Nucleus accumbens (tissue), 56 donors: ENCODE measurements around the gene SLC25A23.
A peak's percentile ranks its signal among the peaks of the same experiment; 100 is the strongest.
"Not testable (repeated sequence)": the region's sequence is repeated elsewhere in the genome, so short reads cannot be mapped to it uniquely, and the experiment has no call there.

ENCODE experiments used
- DNase-seq, 56 donors: peaks; one replicate each; lab custom pipeline; 2025; lab: John Stamatoyannopoulos, UW

Gene SLC25A23

GRCh38 chr19:6428692-6429418 is 30.7 kb downstream of the SLC25A23 start:
- not testable (repeated sequence) for DNase-seq

- DNase-seq, result no peak
These were observed 32.5 kb downstream of the SLC25A23 start for GRCh38 chr19:6427131-6427530.

DNA sequence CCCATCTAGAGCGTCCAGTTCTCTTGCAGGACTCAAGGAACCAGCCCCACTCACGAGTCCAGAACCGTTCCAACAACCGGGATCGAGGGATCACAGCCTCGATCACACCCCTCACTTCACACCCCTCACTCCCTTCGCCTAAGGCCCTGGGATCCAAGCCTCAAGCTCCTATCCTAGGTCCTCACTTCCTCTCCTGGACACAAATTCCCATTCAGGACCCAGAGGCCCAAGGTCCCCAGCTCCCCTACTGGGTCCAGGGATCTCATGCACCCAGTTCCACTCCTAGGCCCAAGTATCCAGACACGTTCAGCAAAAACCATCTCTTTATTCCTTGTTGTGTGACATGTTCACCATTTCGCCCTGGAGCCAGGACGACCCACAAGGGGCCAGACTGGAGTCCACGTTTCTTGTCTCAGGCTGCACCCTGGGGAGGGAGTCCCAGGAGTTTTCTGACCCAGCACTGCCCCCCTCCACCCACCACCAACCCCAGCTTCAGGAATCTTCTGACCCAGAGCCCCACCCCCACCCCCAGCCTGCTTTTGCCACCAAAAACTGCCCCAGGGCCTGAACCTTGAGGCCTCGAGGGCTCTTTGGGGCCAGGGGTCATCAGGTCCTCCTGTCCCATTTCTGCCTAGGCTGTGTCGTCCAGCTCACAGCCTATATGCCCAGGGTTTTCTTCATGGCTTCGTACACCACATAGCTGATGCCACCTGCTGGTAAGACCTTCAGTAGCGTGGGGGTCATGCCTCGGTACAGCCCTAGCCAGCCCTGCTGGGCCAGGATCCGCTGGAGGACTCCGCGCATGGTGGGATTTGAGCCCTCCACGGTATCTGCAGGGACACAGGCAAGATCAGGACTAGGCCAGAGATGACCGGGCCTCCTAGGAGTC is 33.6 kb downstream of the SLC25A23 start:
- no peak for DNase-seq

DNA sequence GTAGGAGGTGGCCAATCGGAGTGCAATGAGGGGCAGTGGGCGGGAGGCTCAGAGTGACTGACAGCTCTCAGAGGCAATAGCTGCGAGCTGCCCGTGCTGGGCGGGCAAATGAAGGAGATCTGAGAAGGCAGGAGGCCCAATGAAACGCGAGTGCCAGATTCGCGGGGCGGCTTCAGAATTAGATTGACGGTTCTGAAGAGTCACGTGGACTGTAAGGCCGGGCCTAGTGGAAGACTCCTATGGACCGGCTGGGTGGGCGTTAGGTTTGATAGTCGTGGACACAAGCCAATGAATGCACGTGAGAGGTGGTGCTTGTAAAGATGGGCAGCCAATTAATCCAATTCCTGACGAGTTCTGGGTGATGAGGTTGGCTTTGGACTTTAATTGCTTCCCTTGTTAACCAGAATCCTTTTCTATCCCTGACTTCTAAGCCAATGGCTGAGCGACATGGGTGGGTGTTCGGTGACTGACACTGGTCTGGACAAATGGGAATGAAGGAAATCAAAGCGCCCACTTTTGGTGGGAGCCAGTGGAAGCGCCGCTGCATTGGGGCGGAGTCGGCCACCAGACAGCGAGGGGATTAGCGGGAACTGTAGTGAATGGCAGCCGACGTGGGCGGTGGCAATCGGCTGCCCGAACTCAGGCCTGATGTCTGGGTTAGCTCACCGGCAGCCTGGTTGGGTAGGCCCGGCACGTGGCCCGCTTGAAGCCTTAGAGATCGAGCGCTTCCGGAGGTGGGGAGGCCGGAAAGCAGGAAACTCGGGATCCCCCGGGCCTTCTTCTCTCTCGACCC is 34.5 kb downstream of the SLC25A23 start:
- peak; percentile 92 to 100 (median 100) for DNase-seq

GRCh38 chr19:6424195-6424938 is 35.2 kb downstream of the SLC25A23 start, which contains the start of gene KHSRP:
Gene KHSRP, minus strand, starts transcription at chr19:6424811. Its CDS starts 110 bp downstream, at chr19:6424701.
- peak in 7 of 56 donors; percentile 6 to 41 (median 23) for DNase-seq

DNA sequence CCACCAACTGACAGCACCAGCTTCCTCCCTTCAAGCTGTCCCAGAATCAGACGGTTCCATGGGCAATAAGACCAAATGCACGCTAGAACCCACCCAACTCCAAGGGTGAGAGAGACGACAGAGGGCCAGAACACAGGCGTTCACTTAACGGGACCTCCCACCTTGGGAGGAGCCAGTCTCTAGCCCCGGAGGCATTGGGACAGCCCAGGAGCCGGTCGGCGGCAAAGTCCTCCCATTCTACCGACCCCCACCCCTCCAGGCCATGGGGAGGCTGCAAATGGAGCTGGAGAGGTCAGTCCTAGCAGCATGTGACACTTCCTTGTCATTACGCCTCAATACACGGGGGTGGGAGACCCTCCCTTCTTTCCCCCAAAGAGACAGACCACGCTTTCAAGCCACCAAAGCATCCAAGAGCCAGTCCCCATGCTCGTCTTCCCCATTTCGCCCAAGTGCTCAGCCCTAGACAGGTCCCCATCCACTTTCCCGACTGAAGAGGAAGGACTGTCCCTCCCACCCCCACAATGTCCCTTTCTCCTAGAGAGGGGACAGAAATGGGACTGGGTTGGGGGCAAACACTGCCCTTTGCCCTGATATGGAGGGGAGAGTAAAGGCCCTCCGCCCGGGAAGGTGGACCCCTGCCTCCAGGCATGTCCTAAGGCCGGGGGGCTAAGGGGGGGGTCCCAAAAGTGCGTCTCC is 35.9 kb downstream of the SLC25A23 start:
- DNase-seq, result peak in 1 of 56 donors; percentile 1

DNA sequence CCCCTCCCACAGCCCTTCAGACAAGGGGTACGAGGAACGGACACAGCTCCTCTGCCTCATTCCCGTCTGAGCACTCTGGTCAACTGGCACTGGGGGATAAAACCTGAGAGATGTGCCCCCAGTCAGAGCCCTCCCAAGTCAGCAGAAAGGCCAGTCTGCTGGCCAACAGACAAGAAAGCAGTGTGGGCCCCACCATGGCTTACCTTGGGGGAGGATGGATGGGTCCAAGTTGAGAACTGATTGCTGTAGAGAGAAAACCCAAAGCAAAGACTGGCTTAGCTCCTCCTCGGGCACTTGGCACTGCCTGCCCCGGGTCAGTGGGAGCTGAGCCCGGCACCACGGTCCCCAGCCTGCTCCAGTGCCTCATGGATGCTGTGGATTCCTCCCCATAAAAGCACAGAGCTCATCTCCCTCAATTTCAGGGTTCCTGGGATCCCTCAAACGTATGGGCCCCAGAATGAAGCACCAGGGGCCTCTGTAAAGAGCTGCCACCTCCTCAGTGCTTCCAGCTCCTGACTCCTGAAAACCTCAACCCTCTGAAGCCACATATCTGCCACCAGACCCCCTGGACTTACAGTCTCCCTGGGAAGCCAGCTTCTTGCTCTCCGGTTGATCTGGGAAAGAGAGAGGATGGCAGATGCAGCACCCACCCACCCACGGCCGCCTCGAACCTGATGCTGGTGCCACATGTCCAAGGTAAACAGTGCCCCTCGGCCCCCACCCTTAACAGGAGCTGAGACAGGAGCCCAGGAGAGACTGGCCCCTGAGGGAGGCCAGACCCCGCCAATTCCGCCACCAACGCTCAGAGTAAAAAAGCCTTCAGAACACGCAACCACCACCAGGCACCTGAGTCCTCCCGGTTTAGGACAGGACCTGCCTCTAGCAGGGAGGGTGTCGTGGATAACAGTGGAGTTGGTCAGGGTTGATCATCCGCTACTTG is 38.2 kb downstream of the SLC25A23 start:
- no peak for DNase-seq

GRCh38 chr19:6418562-6418932 is 41.0 kb downstream of the SLC25A23 start:
- DNase-seq, result no peak

DNA sequence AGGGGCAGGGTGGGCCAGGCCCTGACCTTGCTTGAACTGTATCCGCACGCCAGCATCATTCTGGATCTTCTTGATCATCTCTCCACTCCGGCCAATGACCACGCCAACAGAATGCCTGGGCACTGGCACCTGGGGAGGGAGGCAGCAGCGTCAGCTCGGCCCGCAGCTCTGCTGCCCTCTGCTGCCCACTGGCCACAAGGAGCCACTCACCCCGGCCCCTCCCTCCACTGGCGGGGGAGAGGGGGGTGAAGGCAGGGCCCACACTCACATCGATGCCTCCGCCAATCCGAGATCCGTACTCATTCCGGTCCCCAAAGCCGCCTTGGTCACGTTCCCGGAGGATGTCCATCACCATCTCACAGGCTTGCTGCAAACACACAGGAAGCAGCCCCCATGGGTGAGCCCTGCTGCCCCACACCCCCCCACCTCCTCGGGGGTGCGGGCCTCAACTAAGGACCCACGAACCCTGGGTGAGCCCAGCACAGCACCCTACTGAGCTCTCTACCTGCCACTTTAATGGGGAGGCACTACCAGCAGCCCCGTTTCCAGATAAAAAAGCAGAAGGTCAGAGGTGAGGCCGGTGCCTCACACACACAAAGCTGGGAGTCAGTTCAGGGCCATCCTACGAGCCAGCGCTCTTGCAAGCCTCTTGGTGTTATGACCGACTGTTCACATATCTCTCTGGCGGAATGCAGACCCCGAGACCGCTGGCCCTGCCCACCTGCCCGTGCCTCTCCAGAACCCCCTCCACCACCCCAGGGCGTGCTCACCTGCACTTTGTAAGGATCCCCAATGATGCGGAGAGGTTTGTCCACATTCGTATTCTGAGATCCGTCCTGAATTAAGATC is 41.7 kb downstream of the SLC25A23 start:
- DNase-seq, result peak in 39 of 56 donors; percentile 2 to 75 (median 37)

DNA sequence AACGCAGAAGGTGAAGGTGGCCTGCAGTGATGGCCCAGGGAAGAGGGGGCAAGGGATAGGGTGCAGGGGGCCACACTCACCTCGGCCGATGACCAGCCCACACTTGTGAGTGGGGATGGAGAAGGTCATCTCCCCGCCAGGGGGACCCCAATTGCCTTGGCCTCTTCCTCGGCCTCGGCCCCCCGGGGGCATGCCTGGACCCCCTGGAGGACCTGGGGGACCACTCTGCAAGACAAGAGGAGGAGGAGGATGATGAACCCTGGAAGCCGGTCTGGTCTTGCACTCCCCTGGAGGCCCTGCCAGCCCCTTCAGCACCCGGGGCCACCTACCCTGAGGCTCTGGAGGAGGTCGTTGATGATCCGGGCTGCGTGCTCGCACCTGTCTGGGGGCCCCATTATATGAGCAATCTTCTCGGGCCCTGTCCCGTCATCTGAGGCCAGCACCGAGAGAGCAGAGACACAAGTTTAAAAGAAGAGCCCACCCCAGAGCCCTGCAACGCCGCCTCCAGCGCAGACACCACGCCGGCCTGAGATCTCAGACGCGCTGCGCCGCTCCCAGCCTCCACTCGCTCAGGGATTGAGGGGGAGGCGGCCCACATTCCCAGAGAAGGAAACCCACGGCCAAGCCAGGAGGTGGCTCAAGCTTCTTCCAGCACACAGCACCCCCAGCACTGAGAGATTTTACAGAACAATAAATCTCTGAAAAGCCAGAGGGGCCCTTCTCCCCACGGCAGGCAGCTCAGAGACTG is 42.8 kb downstream of the SLC25A23 start:
- DNase-seq, result peak in 2 of 56 donors; percentile 18 to 20

GRCh38 chr19:6415591-6416190 is 43.9 kb downstream of the SLC25A23 start:
- DNase-seq, result no peak

GRCh38 chr19:6414793-6415590 is 44.6 kb downstream of the SLC25A23 start:
- no peak for DNase-seq

DNA sequence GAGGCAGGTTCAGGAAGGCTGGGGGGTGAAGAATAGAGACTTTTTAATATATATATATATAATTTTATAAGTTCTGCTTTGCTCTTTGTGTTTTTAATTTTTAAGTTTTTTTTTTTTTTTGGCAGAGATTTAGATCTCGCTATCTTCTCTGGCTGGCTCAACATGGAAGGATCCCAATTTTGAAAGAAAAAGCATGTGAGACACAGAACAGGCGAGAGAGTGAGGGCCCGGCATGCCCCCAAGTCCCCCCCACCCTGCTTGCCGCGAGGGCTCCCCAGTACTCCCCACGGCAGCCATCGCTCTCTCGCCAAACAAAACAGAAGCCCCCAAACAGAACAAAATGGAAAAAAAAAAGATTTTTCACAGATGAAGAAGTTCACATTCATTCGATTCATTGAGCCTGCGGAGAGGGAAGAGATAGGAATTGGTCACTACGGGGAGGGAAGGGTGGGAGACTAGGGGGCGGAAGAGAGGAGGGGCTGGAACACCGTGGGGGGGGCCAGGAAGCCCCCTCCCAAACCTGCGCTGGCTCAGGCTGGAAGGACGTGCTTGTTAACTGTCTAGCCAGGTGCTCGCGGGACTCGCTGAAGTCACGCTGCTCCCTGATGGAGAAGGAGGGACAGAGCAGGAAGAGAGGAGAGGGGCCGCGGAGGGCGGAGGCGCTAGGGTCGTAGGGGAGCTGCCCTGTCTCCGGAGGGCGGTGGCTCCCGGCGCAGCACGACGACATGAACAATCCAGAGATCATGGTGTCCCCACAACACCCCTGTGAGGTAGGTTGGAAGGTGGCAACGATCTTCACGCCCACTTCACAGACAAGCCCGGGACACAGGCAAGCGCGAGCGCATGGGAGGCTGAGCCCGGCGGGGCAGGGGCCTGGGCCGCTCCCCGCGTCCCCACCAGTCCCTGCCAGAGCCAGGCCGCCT is 45.6 kb downstream of the SLC25A23 start:
- DNase-seq, result no peak

DNA sequence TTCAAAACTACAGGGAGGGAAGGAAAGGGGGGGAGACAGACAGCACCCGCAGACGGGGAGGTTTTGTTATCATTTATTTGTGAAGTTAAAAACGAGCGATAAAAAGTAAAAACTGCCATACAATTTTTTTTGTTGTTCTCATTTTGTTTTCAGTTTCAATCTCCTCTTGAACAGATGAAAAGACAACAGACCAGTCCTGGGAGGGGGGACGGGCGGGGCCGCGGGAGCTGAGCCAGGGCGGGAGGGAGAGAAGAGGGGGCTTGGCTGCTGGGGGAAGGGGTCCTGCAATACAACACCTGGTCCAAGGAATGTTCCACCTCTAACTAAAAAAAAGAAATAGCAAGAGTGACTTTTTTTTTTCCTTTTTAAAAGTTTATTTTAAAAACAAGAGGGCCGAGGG is 46.3 kb downstream of the SLC25A23 start:
- no peak for DNase-seq
